ENCODE data around the gene UMAD1. TPM values are rescaled to one million over a fixed set of nuclear protein-coding genes. Genes with fewer than 3 reads are reported as not detected.

The UMAD1 gene
- total and polyA plus RNA-seq, 2 donors (not counting 3 experiments of a cell fraction or from before 2014, with no cell fraction given): 5.6 to 6.6 TPM

DNA sequence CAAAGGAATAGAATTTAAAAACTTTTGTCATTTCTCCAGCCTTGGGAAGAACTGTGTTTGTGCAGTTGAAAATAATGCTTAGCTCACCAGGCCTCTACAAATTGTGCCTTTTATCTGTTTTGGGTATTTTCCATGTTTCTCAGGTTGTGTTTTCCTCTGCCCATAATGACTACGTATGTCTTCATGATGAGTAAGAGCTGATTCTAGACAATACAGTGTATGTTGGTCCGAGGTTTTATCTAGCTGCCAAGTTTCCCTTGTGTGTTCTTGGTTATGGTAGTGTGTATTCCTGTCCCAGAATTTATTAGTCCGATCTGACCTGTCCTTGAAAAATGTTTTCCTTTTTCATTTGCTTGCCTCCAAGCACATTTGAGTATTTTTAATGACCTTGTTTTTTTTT is 244.3 kb downstream of the UMAD1 start:
- no peak overlapping the region for H2AFZ ChIP-seq (ENCODE audit: low read depth, low read length)
- H3K27me3 ChIP-seq (ENCODE audit: control insufficient read depth in 2 of 2, insufficient read depth in 2 of 2, low read length in 2 of 2): no peaks in the 10 kb centered on the region
- intact Hi-C loops (cut with micrococcal nuclease): no loop called here
- dilution Hi-C loops (cut with MboI; ENCODE audit: extremely low pct_ligation_motif_present, low sequenced_read_pairs): no loop called here
- no peak overlapping the region for H3K4me3 ChIP-seq (replicated peaks in 1 of 3; ENCODE audit: insufficient read depth in 1 of 3, low read depth in 1 of 3, low read length in 3 of 3)
- no peaks in the 10 kb centered on the region for H3K9me3 ChIP-seq (replicated peaks; ENCODE audit: control insufficient read depth, insufficient read depth, low read length)
- no peaks in the 10 kb centered on the region for H3K9me1 ChIP-seq (replicated peaks; ENCODE audit: control insufficient read depth, extremely low read depth, insufficient read depth, low read length)
- no peaks in the 10 kb centered on the region for H4K20me1 ChIP-seq (replicated peaks; ENCODE audit: control insufficient read depth, extremely low read depth, insufficient read depth, low read length)
- BruUV-seq (replicated peaks): no TSS peak
- H3K4me1 ChIP-seq (ENCODE audit: control insufficient read depth, extremely low read depth, insufficient read depth, low read length): no peaks in the 10 kb centered on the region
- DNase-seq (ENCODE audit: low read depth, low spot score): no peak
- POLR2A ChIA-PET: no interaction called here
- H3K36me3 ChIP-seq (ENCODE audit: control insufficient read depth in 2 of 2, extremely low read depth in 1 of 2, insufficient read depth in 2 of 2, low read length in 2 of 2): no peaks in the 10 kb centered on the region
- no peak for FAIRE-seq
- no peak overlapping the region for H3K4me2 ChIP-seq (ENCODE audit: insufficient read depth, low read length)
- CTCF ChIA-PET: interaction anchor here (0.6 kb wide), 1 partner anchor 204 kb away, joined by 3 read pairs; no protein-coding TSS in a partner anchor
- H3K27ac ChIP-seq (ENCODE audit: insufficient read depth, low read depth, low read length): no peak overlapping the region
- TF ChIP-seq, protein P1, sequence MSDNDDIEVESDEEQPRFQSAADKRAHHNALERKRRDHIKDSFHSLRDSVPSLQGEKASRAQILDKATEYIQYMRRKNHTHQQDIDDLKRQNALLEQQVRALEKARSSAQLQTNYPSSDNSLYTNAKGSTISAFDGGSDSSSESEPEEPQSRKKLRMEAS (IDR thresholded peaks at IDR 0.05; ENCODE audit: insufficient read depth, insufficient read length): no peak
- TF ChIP-seq, protein P2, sequence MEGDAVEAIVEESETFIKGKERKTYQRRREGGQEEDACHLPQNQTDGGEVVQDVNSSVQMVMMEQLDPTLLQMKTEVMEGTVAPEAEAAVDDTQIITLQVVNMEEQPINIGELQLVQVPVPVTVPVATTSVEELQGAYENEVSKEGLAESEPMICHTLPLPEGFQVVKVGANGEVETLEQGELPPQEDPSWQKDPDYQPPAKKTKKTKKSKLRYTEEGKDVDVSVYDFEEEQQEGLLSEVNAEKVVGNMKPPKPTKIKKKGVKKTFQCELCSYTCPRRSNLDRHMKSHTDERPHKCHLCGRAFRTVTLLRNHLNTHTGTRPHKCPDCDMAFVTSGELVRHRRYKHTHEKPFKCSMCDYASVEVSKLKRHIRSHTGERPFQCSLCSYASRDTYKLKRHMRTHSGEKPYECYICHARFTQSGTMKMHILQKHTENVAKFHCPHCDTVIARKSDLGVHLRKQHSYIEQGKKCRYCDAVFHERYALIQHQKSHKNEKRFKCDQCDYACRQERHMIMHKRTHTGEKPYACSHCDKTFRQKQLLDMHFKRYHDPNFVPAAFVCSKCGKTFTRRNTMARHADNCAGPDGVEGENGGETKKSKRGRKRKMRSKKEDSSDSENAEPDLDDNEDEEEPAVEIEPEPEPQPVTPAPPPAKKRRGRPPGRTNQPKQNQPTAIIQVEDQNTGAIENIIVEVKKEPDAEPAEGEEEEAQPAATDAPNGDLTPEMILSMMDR (IDR thresholded peaks at IDR 0.05; ENCODE audit: extremely low read depth in 1 of 2, insufficient read depth in 1 of 2, low read depth in 1 of 2, low read length in 2 of 2): no peak
- no peak for TF ChIP-seq POLR2A (IDR thresholded peaks at IDR 0.05; ENCODE audit: low read depth, low read length)
- no peaks in the 10 kb centered on the region for H3K79me2 ChIP-seq (ENCODE audit: control insufficient read depth, insufficient read depth, low read length)
- H3K9ac ChIP-seq (replicated peaks; ENCODE audit: extremely low read depth, insufficient read depth, low read length): no peak overlapping the region

DNA sequence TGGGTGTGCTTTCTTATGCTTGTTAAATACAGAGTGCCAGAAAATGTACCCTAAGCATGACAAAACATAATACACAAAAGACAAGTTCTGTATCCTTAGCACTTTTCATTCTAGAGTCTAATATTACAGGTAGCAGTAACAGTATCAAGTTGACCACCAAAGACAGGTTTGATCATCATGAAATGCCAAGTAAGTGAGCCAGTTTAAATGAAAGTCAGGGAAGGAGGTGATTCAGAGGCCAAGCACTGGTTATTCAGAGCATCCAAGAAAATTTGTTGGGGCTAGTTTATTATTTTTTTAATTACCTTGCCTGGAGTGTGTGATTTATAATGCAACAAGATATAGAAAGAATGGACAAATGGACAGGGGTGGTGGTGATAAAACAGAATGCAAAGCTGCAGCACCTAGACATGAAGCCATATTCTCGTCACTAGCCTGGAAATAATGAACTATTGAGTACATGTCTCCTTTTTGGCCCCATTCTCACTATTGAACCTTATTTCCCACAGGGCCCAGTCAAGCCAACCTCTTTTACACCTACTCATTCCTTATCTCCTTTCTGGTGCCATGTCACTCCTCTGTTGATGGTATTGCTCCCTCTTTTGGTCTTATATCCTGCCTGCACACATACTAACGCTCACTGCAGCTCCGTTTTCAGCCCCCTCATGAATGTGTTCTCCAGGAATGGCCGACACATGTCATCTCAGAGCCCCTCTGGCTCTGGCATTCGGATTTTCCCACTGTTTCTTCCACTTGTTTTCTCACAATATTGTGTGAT is 249.4 kb downstream of the UMAD1 start:
- Histone ChIP-seq H3K4me2 (ENCODE audit: insufficient read depth, low read length) (no peak overlapping the region), H3K9ac (replicated peaks; ENCODE audit: extremely low read depth, insufficient read depth, low read length) (no peak overlapping the region), H3K9me1 (replicated peaks; ENCODE audit: control insufficient read depth, extremely low read depth, insufficient read depth, low read length) (no peaks in the 10 kb centered on the region), H2AFZ (ENCODE audit: low read depth, low read length) (no peak overlapping the region), H3K4me3 (replicated peaks in 1 of 3; ENCODE audit: insufficient read depth in 1 of 3, low read depth in 1 of 3, low read length in 3 of 3) (no peak overlapping the region), H3K27ac (ENCODE audit: insufficient read depth, low read depth, low read length) (no peak overlapping the region), H4K20me1 (replicated peaks; ENCODE audit: control insufficient read depth, extremely low read depth, insufficient read depth, low read length) (no peaks in the 10 kb centered on the region), H3K9me3 (replicated peaks; ENCODE audit: control insufficient read depth, insufficient read depth, low read length) (no peaks in the 10 kb centered on the region), H3K4me1 (ENCODE audit: control insufficient read depth, extremely low read depth, insufficient read depth, low read length) (no peaks in the 10 kb centered on the region), H3K36me3 (ENCODE audit: control insufficient read depth in 2 of 2, extremely low read depth in 1 of 2, insufficient read depth in 2 of 2, low read length in 2 of 2) (no peaks in the 10 kb centered on the region), H3K27me3 (ENCODE audit: control insufficient read depth in 2 of 2, insufficient read depth in 2 of 2, low read length in 2 of 2) (no peaks in the 10 kb centered on the region), H3K79me2 (ENCODE audit: control insufficient read depth, insufficient read depth, low read length) (no peaks in the 10 kb centered on the region)
- CTCF ChIA-PET: interaction anchor here (1.4 kb wide), 1 partner anchor 209 kb away, joined by 8 read pairs; no protein-coding TSS in a partner anchor
- no peak for DNase-seq (ENCODE audit: low read depth, low spot score)
- dilution Hi-C loops (cut with MboI; ENCODE audit: extremely low pct_ligation_motif_present, low sequenced_read_pairs) (no loop called here), intact Hi-C loops (cut with micrococcal nuclease) (no loop called here)
- TF ChIP-seq JUN (IDR thresholded peaks at IDR 0.05; ENCODE audit: borderline replicate concordance, insufficient read depth, insufficient read length, low read depth) (no peak), EZH2 (IDR thresholded peaks at IDR 0.05; ENCODE audit: borderline replicate concordance, low read depth, low read length, severe bottlenecking) (no peak), MYC (IDR thresholded peaks at IDR 0.05; ENCODE audit: low read depth, low read length) (no peak), FOS (IDR thresholded peaks at IDR 0.05; ENCODE audit: borderline replicate concordance, insufficient read depth, low read length) (no peak), GATA2 (IDR thresholded peaks at IDR 0.05; ENCODE audit: insufficient read depth, insufficient read length, low read depth, low read length) (no peak), POLR2A (IDR thresholded peaks at IDR 0.05; ENCODE audit: low read depth, low read length) (no peak)
- TF ChIP-seq, protein P2 (IDR thresholded peaks at IDR 0.05; ENCODE audit: extremely low read depth in 1 of 2, insufficient read depth in 1 of 2, low read depth in 1 of 2, low read length in 2 of 2): no peak
- no peak for FAIRE-seq
- POLR2A ChIA-PET: no interaction called here
- BruUV-seq (replicated peaks): no TSS peak
